Small intestine (tissue), 7 donors: ENCODE data around the gene ZNF500. TPM values are rescaled to one million over a fixed set of nuclear protein-coding genes. Genes with fewer than 3 reads are reported as not detected.

Experiments
- DNase-seq, 2 donors: peaks; one replicate each; pipeline versions ENCODE4 v3.0.0 to v3.0.0-alpha.2; 2013
- FAIRE-seq: peaks from 2 replicates; lab custom pipeline; 2012; peaks lifted over from hg19 to GRCh38; lab: Jason Lieb, UNC
- H3K27ac ChIP-seq, 3 donors: one replicate each; pipeline ENCODE4 v1.5.1; 2013; ENCODE audit warnings: low read length in 2 of 3, mild to moderate bottlenecking in 2 of 3, control low read depth in 1 of 3, inconsistent platforms in 1 of 3, low read depth in 1 of 3, moderate library complexity in 1 of 3
- H3K27me3 ChIP-seq, 3 donors: one replicate each; pipeline ENCODE4 v1.6.1; 2013; ENCODE audit warnings: low read length in 3 of 3, inconsistent platforms in 1 of 3; ENCODE audit not compliant: control insufficient read depth in 3 of 3, insufficient read depth in 3 of 3
- H3K36me3 ChIP-seq, 3 donors: one replicate each; pipeline ENCODE4 v1.6.1; 2013; ENCODE audit warnings: low read length in 3 of 3, inconsistent platforms in 1 of 3, low read depth in 1 of 3, mild to moderate bottlenecking in 1 of 3, moderate library complexity in 1 of 3; ENCODE audit not compliant: control insufficient read depth in 3 of 3, insufficient read depth in 2 of 3
- H3K4me1 ChIP-seq, 3 donors: one replicate each; pipeline ENCODE4 v1.6.1; 2013; ENCODE audit warnings: low read length in 2 of 3, inconsistent platforms in 1 of 3, low read depth in 1 of 3, mild to moderate bottlenecking in 1 of 3, moderate library complexity in 1 of 3; ENCODE audit not compliant: control insufficient read depth in 3 of 3, insufficient read depth in 2 of 3
- H3K4me3 ChIP-seq, 3 donors: one replicate each; pipeline ENCODE4 v1.5.1; 2013; ENCODE audit warnings: low read length in 3 of 3, control low read depth in 1 of 3, inconsistent platforms in 1 of 3, low read depth in 1 of 3, mild to moderate bottlenecking in 1 of 3, moderate library complexity in 1 of 3
- H3K9me3 ChIP-seq, 2 donors: one replicate each; pipeline ENCODE4 v1.6.1; 2013; ENCODE audit warnings: low read depth in 1 of 2, low read length in 1 of 2; ENCODE audit not compliant: control insufficient read depth in 2 of 2, insufficient read depth in 1 of 2
- WGBS, 3 donors: extraction: QIAGEN DNeasy Blood & Tissue Kit; methylation state at CpG; one replicate each; pipeline ENCODE4 v1.1.7; 2013; 5-methylcytosine and 5-hydroxymethylcytosine counted together
- polyA plus RNA-seq, 4 donors: library from polyadenylated mRNA; stranded (reverse) in 3 of 4; unstranded in 1 of 4; fragments of 200-250 nt in 3 of 4; fragments of 120-200 nt in 1 of 4; gene quantifications; one replicate each; pipeline versions ENCODE4 v1.2.1 to v1.2.3, GENCODE V29; 2013
- donor health status: healthy with polysubstance abuse.
- donor health status: control.
- donor health status: control.
- donor health status: Bipolar disorder and iron deficiency.
- donor health status: healthy.

The ZNF500 gene
- polyA plus RNA-seq, 4 donors, result 2.0 to 11.1 (median 6.6) TPM

DNA sequence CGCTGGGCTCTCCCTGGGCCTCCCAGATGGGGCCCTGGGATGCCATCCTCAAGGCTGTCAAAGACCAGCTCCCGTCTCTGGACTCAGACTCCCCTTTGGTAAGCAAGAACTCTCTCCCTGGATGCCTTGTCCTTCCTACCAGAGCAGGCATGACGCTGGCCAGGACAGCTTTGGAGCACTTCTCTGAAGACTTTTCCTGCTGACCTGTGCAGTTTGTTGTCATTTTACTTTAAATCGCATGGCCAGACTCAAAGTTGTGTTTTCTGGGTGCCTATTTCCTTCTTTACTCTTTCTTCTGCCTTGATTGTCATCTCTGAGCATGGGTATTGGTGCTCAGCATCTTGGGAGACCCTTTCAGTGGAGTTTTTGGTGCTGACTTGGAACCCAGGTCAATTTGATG, 30.4 kb downstream of the ZNF500 start:
- no peak overlapping the region for H3K4me3 ChIP-seq
- peaks cover 0 to 5% (median 2%) of the 10 kb centered on the region in 3 donors for H3K4me1 ChIP-seq
- H3K27ac ChIP-seq, result no peak overlapping the region
- no peaks in the 10 kb centered on the region for H3K27me3 ChIP-seq
- DNase-seq (no peak), FAIRE-seq (no peak)
- peaks cover 0 to 4% (median 0%) of the 10 kb centered on the region in 3 donors for H3K36me3 ChIP-seq
- WGBS, 3 donors, result 85 to 88% (median 86%) methylated on average over 4 of the region's 4 CpGs
- H3K9me3 ChIP-seq, result no peaks in the 10 kb centered on the region

DNA sequence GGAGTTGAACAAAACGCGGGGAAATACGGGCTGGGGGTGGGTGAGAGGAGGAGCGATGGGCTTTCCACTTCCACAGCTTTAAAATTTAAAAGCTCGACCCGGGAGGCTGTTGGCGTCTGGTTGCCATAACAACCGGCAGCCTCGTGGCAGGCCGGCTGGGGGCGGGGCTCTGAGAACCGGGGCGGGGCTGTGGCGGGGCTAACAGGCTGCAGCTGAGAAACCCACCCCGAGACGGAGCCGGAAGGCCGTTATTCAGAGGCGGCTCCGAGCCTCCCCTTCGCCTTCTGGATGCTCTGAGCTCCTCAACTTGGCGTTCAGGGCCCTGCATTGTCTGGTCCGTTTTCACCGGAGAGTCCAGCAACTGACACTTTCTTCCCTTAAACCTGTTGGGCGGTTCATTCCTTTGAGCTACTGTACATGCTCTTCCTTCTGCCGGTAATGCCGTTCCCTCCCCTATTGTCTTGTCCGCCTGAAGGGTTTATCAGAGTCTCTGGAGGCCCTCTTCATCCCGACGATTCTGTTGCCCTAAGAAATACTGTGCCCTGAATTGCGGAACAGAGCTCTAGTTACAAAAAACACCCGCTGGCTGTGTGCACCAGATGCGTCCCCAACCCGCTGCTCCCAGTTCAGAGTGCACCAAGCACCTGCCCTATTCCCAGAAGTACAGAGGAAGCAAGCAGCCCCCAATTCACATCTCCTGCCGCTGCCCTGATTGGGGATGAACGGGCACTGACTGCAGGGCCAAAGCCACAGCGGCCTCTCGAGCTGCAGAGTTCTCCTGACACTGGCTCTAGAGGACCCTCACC, 32.0 kb downstream of the ZNF500 start:
- H3K36me3 ChIP-seq, result peaks cover 0 to 9% (median 0%) of the 10 kb centered on the region in 3 donors
- DNase-seq (peak; percentile 77 to 88), FAIRE-seq (no peak)
- peaks cover 0 to 5% (median 2%) of the 10 kb centered on the region in 3 donors for H3K4me1 ChIP-seq
- no peaks in the 10 kb centered on the region for H3K9me3 ChIP-seq
- 5 to 10% (median 6%) methylated on average over 34 to 38 of the region's 38 CpGs for WGBS, 3 donors
- peak overlapping the region in 2 of 3 donors; percentile 86 to 88 for H3K27ac ChIP-seq
- peak overlapping the region; percentile 73 to 93 (median 90) for H3K4me3 ChIP-seq
- H3K27me3 ChIP-seq, result no peaks in the 10 kb centered on the region

DNA sequence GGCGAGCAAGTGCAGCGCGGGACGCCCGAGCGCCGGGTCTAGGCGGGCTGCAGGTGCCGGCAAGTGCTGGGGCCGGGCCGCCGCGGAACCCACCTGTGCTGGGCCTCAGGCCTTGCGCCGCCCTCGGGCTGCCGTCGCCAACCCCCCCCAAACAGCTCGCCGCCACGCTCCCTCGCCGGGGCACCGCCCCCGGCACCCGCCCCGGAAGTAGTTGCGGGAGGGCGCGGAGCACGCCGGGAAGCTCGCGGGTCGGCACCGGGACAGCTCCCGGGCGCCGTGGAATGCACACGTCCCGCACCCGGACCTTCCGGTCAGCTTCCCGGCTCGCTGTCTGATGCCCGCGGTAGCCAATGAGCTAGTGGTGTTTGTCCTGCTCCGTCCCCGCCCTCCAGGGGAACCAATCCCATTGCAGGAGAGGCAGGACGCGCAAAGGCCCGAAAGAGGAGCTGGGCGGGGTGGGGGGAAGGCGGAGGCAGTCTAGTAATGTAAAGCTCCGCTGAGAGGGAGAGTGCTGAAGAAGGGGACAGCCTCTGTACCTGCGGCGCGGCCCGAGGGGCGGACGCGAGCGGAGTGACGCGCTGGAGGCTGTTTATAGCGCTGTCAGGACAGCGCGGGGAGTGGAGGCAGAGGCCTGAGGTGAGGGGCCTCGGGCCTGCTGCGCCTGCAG, 32.8 kb downstream of the ZNF500 start, which contains the start of the genes ANKS3 and DNAAF8:
TSS of gene ANKS3 (minus strand) at position 209 of the 667 bp plus-strand sequence. CDS start 4,122 bp downstream, outside the sequence.
TSS of gene DNAAF8 (plus strand) at position 475 of the 667 bp plus-strand sequence. CDS start 1,978 bp downstream, outside the sequence.
- peak within 1 kb of the TSS; percentile 22 to 88 (median 86) for H3K27ac ChIP-seq
- FAIRE-seq, result no peak

DNA sequence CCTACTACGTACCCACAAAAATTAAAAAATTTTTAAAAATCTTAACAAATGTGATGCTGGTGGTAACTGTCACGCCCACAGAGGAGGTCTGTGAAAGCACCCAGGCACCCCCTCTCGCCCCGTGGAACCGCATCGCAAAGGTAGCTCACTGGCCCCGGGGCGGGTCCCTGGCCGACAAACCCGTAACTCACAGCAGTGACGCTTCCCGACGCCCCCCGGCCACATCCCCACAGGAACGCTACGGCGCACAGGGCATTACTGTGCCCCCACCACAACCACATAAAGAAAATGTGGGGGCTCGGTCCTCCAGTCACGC, 33.3 kb downstream of the ZNF500 start:
- Histone ChIP-seq H3K4me3 (peak overlapping the region; percentile 73 to 93 (median 90)), H3K27ac (peak overlapping the region in 2 of 3 donors; percentile 49 to 84), H3K9me3 (no peaks in the 10 kb centered on the region), H3K27me3 (no peaks in the 10 kb centered on the region), H3K36me3 (peaks cover 0 to 17% (median 0%) of the 10 kb centered on the region in 3 donors), H3K4me1 (peaks cover 0 to 5% (median 2%) of the 10 kb centered on the region in 3 donors)
- 1% methylated on average over 19 of the region's 19 CpGs for WGBS, 3 donors
- FAIRE-seq, result no peak
- DNase-seq, result peak in 1 of 2 donors; percentile 15

More for the DNA sequence above, 32.8 kb downstream of the ZNF500 start, which contains the start of the genes ANKS3 and DNAAF8:
- Histone ChIP-seq H3K9me3 (no peaks in the 10 kb centered on the region), H3K4me1 (peaks cover 0 to 5% (median 2%) of the 10 kb centered on the region in 3 donors), H3K4me3 (peak within 1 kb of the TSS; percentile 73 to 93 (median 90)), H3K27me3 (no peaks in the 10 kb centered on the region), H3K36me3 (peaks cover 0 to 12% (median 0%) of the 10 kb centered on the region in 3 donors)
- DNase-seq, result peak; percentile 95 to 98
- 0% methylated on average over 58 to 70 of the region's 70 CpGs for WGBS, 3 donors

DNA sequence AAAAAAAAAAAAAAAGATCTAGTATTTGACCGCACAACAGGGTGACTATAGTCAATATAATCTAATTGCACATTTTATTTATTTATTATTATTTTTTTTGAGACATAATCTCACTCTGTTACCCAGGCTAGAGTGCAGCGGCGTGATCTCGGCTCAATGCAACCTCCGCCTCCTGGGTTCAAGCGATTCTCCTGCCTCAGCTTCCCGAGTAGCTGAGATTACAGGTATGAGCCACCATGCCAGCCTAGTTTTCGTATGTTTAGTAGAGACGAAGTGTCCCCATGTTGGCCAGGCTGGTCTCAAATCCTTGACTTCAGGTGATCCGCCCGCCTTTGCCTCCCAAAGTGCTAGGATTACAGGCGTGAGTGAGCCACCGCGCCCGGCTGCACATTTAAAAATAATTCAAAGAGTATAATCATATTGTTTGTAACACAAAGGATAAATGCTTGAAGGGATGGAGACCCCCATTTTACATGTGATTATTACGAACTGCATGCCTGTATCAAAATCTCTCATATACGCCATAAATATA, 33.7 kb downstream of the ZNF500 start:
- Histone ChIP-seq H3K4me3 (peak overlapping the region; percentile 73 to 93 (median 90)), H3K9me3 (no peaks in the 10 kb centered on the region), H3K27me3 (no peaks in the 10 kb centered on the region), H3K4me1 (peaks cover 0 to 5% (median 2%) of the 10 kb centered on the region in 3 donors), H3K27ac (no peak overlapping the region), H3K36me3 (peaks cover 0 to 21% (median 2%) of the 10 kb centered on the region in 3 donors)
- DNase-seq (peak in 1 of 2 donors; percentile 20), FAIRE-seq (no peak)
- 30 to 40% (median 31%) methylated on average over 17 of the region's 17 CpGs for WGBS, 3 donors

DNA sequence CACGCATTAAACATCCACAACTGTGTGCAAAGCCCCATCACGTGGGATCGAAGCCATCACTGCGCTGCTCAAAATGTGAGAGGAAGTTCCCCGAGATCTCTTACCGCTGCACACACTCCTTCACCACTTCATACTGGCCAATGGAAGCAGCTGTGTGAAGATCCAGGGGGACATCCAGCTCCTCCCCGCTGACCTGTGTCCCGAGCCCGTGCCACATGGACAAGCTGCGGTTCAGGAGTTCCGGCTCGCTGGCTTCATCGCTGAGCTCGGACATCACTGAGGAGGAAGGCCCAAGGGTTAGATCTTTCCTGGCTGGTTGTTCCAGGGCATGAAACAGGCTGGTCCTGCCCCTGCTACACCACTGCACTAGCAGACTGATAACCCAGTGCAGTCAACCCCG, 37.1 kb downstream of the ZNF500 start:
- Histone ChIP-seq H3K36me3 (peaks cover 0 to 42% (median 3%) of the 10 kb centered on the region in 3 donors), H3K27me3 (no peaks in the 10 kb centered on the region), H3K4me1 (peaks cover 0 to under 1% (median 0%) of the 10 kb centered on the region in 3 donors), H3K4me3 (no peak overlapping the region), H3K9me3 (no peaks in the 10 kb centered on the region), H3K27ac (no peak overlapping the region)
- FAIRE-seq (no peak), DNase-seq (no peak)
- WGBS, 3 donors, result 93 to 96% (median 95%) methylated on average over 15 of the region's 15 CpGs

DNA sequence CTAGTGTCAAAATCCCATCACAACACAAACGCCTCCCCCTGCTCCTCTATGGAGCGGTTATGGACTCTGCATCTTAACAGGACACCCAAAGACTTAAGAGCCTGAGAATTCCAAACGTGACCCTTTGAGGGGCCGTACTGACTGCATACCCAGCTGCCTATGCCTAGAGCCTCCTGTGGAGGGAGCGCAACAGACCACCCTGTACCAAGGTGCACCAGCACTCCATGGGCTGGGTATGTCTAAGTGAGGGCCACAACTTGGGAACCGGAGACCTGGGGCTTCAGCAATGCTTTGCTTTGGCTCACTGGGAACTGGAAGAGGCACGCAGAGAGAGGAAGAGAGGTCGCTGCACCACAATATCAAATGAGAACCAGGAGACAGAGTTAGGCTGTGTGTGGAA, 38.3 kb downstream of the ZNF500 start:
- H3K27ac ChIP-seq, result no peak overlapping the region
- no peak for DNase-seq
- FAIRE-seq, result no peak
- WGBS, 3 donors, result 95 to 96% (median 96%) methylated on average over 8 of the region's 8 CpGs
- no peak overlapping the region for H3K4me3 ChIP-seq
- peaks cover 3 to 47% (median 7%) of the 10 kb centered on the region in 3 donors for H3K36me3 ChIP-seq
- H3K4me1 ChIP-seq, result no peaks in the 10 kb centered on the region
- H3K27me3 ChIP-seq, result no peaks in the 10 kb centered on the region
- no peaks in the 10 kb centered on the region for H3K9me3 ChIP-seq

DNA sequence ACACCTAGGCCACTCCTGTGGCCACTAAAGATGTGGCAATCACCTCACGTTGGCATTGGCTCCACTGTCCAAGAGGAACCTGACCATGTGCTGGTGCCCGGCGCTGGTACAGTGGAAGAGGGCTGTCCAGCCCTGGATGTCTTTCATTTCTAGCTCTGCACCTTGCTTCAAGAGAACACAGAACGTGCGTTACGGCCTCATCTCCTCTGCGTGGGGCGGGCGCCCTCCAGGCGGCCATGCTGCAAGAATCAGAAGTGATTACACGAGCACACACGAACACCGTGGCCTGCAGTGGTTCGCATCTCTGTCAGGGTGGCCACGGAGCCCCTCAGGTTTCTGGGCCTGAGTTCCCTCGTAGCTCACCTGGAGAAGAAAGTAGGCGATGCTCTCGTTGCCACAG, 40.3 kb downstream of the ZNF500 start:
- Histone ChIP-seq H3K27ac (no peak overlapping the region), H3K4me1 (no peaks in the 10 kb centered on the region), H3K36me3 (peaks cover 5 to 57% (median 7%) of the 10 kb centered on the region in 3 donors), H3K27me3 (no peaks in the 10 kb centered on the region), H3K4me3 (no peak overlapping the region), H3K9me3 (no peaks in the 10 kb centered on the region)
- WGBS, 3 donors, result 92 to 96% (median 94%) methylated on average over 18 of the region's 18 CpGs
- no peak for FAIRE-seq
- no peak for DNase-seq
